T47D (cell line): Measurements from ENCODE around the gene GHRHR.

Experiments
- DNase-seq, 2 experiments: peaks; one replicate each; pipeline versions ENCODE4 v3.0.0 to v3.0.0-alpha.2; 2011 to 2012; ENCODE audit warnings: low read depth in 1 of 2, low spot score in 1 of 2
- JUND ChIP-seq: IDR thresholded peaks from 2 replicates; pipeline ENCODE4 v1.6.1; 2012; ENCODE audit warnings: low read depth
- in situ Hi-C: cut with HindIII; loops from 2 replicates; pipeline ENCODE4 v1.10.0; 2016; ENCODE audit warnings: low sequenced_read_pairs, low pct_unique_long_range_greater_than_20kb

GHRHR gene

GRCh38 chr7:30923009-30923773 lies 40.6 kb upstream of the GHRHR start:
- DNase-seq, result no peak
- in situ Hi-C loops, result no loop called here
- no peak for TF ChIP-seq JUND

DNA sequence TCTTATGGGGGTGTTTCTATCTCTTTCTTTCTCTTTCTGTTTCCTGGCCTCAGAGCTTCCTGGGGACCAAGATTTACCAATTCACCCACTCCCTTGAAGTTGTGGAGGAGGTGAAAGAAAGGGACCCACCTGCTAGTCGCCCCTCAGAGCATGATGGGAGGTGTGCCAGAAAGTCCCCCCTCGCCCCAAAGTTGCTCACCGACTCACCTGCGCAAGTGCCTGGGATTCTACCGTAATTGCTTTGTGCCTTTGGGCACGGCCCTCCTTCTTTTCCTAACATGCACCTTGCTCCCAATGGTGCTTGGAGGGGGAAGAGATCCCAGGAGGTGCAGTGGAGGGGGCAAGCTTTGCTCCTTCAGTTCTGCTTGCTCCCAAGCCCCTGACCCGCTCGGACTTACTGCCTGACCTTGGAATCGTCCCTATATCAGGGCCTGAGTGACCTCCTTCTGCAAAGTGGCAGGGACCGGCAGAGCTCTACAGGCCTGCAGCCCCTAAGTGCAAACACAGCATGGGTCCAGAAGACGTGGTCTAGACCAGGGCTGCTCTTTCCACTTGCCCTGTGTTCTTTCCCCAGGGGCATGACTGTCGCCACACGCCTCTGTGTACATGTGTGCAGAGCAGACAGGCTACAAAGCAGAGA lies 39.9 kb upstream of the GHRHR start:
- no peak for TF ChIP-seq JUND
- in situ Hi-C loops, result no loop called here
- no peak for DNase-seq

GRCh38 chr7:30924624-30925023 lies 39.1 kb upstream of the GHRHR start:
- no peak for TF ChIP-seq JUND
- in situ Hi-C loops, result no loop called here
- no peak for DNase-seq

- no peak for TF ChIP-seq JUND
- DNase-seq, result no peak
- in situ Hi-C loops, result no loop called here
These were observed 38.6 kb upstream of the GHRHR start for GRCh38 chr7:30925117-30925516.

DNA sequence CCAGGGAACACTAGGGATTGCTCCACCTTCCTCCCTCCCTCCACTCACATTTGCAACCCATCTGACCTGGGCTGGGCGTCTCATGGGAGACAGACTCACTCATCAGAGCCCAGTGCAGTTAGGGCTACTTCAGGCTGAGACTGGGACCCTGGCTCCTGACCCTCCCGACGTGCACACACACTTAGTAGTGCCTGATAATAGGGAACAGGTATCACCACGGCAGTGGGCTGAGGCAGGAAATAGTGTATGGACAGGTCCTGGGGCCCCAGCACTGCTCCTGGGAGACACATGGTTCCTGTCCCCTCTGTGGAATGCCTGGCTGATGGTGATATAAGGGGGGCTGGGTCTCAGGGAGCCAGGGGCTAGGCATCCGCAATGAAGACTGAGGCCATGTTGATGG lies 37.8 kb upstream of the GHRHR start:
- DNase-seq, result no peak
- no peak for TF ChIP-seq JUND
- in situ Hi-C loops, result no loop called here

DNA sequence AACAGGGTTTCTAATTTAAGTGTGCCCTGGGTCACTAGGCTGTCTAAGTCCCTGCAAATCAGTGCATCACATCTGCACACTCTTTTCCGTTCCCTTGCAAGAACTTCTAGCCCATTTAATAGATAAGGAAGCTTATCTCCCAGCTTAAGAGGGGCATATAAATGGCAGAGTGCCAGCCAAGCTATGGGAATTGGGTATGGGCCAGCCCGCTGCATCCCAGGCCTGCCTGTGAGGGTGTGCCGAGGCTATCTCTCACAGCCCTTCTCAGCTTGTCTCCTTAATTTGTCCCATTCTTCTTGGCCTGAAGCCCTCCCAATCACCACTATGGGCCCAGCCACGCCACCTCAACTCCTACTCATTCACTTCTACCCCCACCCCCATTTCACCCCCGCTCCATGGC lies 37.4 kb upstream of the GHRHR start:
- in situ Hi-C loops, result no loop called here
- no peak for DNase-seq
- no peak for TF ChIP-seq JUND

DNA sequence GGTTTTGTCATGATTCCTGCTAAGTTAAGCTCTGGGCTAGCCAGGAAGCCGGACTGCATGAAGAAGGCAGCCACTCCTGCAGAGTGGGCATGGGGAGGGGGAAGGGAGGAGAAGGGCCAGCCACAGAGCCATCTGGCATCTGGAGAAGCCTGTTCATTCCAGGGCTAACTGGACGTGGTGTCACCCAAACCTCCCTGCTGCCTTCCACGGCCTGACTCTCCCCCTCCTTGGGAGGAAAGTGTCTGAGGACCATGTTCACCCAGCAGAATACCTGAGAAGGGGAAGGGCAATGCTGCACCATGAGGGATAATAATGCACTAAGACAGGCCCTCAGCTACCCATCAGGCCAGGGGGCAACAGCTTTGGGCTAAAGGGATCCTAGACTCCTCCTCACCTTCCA lies 36.7 kb upstream of the GHRHR start:
- no peak for DNase-seq
- TF ChIP-seq JUND, result no peak
- in situ Hi-C loops, result no loop called here

GRCh38 chr7:30927559-30927958 lies 36.2 kb upstream of the GHRHR start:
- no peak for DNase-seq
- TF ChIP-seq JUND, result no peak
- in situ Hi-C loops, result no loop called here

DNA sequence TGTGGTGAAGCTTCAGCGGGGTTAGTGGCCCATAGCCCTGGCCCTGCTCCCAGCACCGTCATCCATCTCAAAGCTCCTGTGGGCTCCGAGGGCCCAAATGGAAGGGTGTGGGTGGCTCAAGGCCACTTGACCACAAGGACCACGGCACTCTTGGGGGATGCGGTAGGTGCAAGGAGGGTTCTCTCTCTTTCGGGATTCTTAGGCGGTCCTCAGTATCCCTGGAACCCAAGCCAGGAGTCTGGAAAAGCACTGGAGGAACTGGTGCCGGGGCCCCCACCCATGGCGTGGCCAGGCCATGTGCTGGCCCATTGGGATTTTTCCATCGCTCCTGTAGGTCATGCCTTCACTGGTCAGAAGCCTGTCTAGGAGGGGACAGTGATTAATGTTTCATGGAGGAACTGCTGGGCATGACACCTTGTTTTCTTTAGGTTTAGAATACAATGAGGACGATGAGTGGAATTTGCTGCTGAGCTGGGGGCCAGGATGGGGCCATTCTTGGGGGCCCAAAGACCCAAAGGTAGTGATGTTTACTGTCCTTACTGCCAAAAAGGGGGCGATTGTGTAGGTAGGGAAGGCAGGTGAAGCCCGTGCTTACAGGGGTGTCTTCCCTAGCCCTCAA lies 35.4 kb upstream of the GHRHR start:
- no peak for DNase-seq
- TF ChIP-seq JUND, result no peak
- in situ Hi-C loops, result no loop called here

DNA sequence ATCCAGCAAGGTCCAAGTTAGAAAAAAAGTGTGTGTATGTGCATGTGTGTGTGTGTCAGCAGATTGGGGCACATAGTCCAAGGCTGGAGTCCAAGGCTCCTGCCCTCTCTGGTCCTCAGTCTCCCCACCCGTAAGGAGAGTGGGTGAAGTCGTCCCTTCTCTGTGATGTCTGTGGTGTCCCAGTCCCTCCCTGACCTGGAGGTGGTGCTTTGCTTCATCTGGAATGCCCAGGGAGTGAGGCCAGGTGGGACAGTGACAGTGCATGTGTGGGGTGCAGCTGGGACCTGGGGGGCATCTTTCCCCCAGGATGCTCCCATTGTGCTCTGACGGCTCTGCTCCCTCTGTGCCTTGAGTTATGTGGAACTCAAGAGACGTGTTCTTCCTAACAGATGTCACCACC lies 34.1 kb upstream of the GHRHR start:
- TF ChIP-seq JUND, result no peak
- in situ Hi-C loops, result no loop called here
- DNase-seq, result no peak

- no peak for TF ChIP-seq JUND
- DNase-seq, result no peak
- in situ Hi-C loops, result no loop called here
These were observed 33.1 kb upstream of the GHRHR start for GRCh38 chr7:30930621-30931020.

DNA sequence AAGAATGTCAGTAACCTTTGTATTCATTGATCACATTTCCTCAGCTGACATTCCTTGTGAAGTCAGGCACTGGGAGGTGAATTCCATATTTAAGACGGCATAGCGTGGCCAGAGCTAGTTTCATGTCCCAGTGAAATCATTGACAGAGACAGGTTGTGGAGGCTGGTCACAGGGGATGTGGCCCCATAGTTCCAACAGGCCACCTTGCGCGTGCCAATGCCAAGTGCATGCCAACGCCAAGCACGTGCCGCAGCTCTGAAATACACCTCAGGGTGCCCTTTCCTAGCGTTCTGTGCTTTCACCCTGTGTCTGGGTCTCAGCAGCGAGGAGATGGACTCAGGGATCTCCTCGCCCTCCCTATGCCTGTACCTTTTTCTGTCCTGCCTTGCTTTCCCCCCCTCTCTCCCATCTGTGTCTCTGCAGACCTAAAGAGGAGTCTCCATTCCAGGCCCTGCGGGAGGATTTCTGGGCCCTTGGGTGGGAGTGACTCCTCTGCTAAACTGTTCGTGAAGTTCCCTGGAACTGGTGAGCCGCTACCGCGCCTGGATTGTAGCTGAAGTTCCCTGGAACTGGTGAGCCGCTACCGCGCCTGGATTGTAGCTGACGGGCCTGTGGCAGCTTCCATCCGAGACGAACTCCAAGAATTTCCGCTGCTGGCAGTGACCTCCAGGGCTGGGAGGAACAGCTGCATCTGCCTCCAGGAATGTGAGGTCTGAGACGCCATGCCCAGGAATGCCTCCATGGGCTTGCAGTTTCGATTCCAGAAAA lies 32.4 kb upstream of the GHRHR start:
- no peak for DNase-seq
- in situ Hi-C loops, result no loop called here

More for the DNA sequence above, 32.4 kb upstream of the GHRHR start:
- no peak for TF ChIP-seq JUND
